Left lung (tissue), 10 donors: Measurements from ENCODE around the gene ERAP2. TPM values are rescaled to one million over a fixed set of nuclear protein-coding genes. Genes with fewer than 3 reads are reported as not detected.
A peak's percentile ranks its signal among the peaks of the same experiment; 100 is the strongest.

Source experiments
- ATAC-seq: fragments of 200-7000 bp; cut with Tn5 transposase; one replicate; pipeline ENCODE4 v1.9.1; 2020; ENCODE audit warnings: moderate library complexity
- DNase-seq, 4 donors: peaks; one replicate each; pipeline ENCODE4 v3.0.0-alpha.2; 2013 to 2020
- H3K27ac ChIP-seq, 2 donors: fragments of 200-600 bp; sonication (generic) in 1 of 2; one replicate each; pipeline versions ENCODE4 v1.5.0 to v1.8.0; 2020 to 2021
- H3K27me3 ChIP-seq, 2 donors: fragments of 200-600 bp; sonication (generic) in 1 of 2; one replicate each; pipeline versions ENCODE4 v1.5.0 to v1.8.0; 2020 to 2021
- H3K36me3 ChIP-seq, 2 donors: fragments of 200-600 bp; sonication (generic) in 1 of 2; one replicate each; pipeline versions ENCODE4 v1.5.0 to v1.8.0; 2020 to 2021
- H3K4me1 ChIP-seq, 2 donors: fragments of 200-600 bp; one replicate each; pipeline ENCODE4 v1.8.0; 2021
- H3K4me3 ChIP-seq, 2 donors: fragments of 200-600 bp; sonication (generic) in 1 of 2; one replicate each; pipeline versions ENCODE4 v1.5.0 to v1.8.0; 2020 to 2021; ENCODE audit warnings: mild to moderate bottlenecking in 1 of 2
- H3K9me3 ChIP-seq, 2 donors: fragments of 200-600 bp; sonication (generic) in 1 of 2; one replicate each; pipeline versions ENCODE4 v1.5.0 to v1.8.0; 2020 to 2021
- intact Hi-C, 2 donors: fragments of 100-400 bp; cut with DNase I; formaldehyde crosslinking; loops; one replicate each; pipeline versions ENCODE4 v1.11.2 to v1.14.2; 2022
- polyA plus RNA-seq, 6 donors: library from polyadenylated mRNA; unstranded; fragments of 120-200 nt; gene quantifications; one replicate each; pipeline ENCODE4 v1.2.1, GENCODE V29; 2013; ENCODE audit not compliant: insufficient read length in 6 of 6
- total RNA-seq, 2 donors: library from RNA; stranded (reverse); fragmentation: NEBNext Ultra II Directional; extraction: Animal tissue kit (Norgen Biotek cat#: 25700); gene quantifications; one replicate each; pipeline ENCODE4 v1.2.1, GENCODE V29; 2021
- TF ChIP-seq, protein P1 (sequence below), 2 donors: fragments of 200-600 bp; sonication (generic) in 1 of 2; IDR thresholded peaks; one replicate each; pipeline versions ENCODE4 v1.5.0 to v1.8.0; 2021; ENCODE audit warnings: antibody characterized with exemption in 2 of 2
- donor health status: DM: no; HTN: yes; CAD: no.
- donor health status: DM: no; HTN: no; CAD: no.

ERAP2 gene
- total and polyA plus RNA-seq, 8 donors = 17.0 to 40.6 (median 28.1) TPM

DNA sequence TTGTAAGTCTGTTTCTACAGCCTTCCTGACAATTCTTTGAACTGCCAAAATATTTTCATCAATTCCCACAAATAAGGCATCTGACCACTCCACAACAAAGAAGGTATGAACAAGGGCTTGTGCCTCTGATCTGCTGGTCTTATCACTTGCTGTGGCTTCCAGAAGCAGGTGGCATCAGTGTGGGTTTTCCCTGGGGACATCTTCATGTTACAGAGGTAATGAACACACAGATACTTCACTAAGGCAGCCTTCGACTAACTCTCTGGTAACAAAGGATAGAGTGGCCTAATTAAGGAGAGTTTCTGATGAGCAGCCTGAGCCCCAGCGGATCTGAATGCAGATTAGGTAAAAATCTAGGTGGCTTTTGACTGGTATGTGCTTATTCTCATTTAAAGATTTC is 15.2 kb upstream of the ERAP2 start:
- Histone ChIP-seq H3K36me3 (no peaks in the 10 kb centered on the region), H3K9me3 (no peaks in the 10 kb centered on the region), H3K4me1 (no peaks in the 10 kb centered on the region), H3K27me3 (no peaks in the 10 kb centered on the region), H3K4me3 (no peak overlapping the region), H3K27ac (no peak overlapping the region)
- intact Hi-C loops = no loop called here
- DNase-seq (no peak), ATAC-seq (no peak)
- TF ChIP-seq, protein P1, sequence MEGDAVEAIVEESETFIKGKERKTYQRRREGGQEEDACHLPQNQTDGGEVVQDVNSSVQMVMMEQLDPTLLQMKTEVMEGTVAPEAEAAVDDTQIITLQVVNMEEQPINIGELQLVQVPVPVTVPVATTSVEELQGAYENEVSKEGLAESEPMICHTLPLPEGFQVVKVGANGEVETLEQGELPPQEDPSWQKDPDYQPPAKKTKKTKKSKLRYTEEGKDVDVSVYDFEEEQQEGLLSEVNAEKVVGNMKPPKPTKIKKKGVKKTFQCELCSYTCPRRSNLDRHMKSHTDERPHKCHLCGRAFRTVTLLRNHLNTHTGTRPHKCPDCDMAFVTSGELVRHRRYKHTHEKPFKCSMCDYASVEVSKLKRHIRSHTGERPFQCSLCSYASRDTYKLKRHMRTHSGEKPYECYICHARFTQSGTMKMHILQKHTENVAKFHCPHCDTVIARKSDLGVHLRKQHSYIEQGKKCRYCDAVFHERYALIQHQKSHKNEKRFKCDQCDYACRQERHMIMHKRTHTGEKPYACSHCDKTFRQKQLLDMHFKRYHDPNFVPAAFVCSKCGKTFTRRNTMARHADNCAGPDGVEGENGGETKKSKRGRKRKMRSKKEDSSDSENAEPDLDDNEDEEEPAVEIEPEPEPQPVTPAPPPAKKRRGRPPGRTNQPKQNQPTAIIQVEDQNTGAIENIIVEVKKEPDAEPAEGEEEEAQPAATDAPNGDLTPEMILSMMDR (IDR thresholded peaks at IDR 0.05) = no peak

DNA sequence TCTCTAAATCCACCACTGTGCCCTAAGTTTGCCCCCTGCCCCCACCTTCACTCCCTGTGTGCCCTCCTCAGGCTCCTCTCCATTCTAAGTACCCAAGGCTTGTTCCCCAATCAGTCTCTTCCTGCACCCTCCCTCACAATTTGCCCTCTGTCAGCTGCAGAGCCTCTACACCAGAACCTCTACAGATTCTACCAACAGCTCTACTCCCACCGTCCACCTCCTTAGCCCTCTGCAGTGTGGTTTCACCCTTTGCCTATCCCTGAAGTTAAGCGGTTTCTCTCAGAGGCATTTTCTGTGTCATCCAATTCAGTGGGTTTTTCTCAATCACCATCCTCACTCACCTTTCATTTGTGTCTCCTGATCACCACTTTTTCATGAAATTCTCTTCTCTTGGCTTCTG is 13.2 kb upstream of the ERAP2 start:
- Histone ChIP-seq H3K36me3 (no peaks in the 10 kb centered on the region), H3K9me3 (no peaks in the 10 kb centered on the region), H3K27ac (no peak overlapping the region), H3K4me1 (no peaks in the 10 kb centered on the region), H3K27me3 (no peaks in the 10 kb centered on the region), H3K4me3 (no peak overlapping the region)
- intact Hi-C loops = no loop called here
- TF ChIP-seq, protein P1 (IDR thresholded peaks at IDR 0.05) = no peak
- no peak for DNase-seq
- no peak for ATAC-seq

DNA sequence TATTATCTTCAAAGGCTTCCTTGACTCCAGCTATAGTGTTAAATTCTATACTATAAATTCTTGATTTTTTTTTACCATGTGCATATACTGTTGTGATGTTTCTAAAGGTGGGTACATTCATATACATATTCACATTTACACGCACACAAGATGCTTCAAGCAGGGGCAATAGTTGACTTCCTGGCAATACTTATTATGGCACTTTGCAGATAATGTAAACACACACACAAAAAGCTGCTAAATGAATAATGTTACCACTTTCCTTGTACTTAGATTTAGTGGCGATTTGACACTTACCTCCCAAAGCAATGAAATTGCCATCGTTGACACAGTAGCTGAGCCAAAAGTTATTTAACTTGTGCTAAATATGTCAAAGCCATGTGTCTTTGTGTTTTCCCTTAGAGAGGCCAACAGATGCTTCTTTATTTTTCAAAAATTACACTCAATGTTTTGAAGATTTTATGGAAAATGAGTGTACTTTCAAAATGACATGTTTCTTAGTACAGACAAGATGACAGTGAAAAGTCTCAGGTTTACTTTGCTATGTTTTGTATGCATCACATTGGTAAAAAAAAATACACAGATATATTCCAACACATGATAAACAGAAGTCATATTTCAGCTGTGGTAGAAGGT is 12.2 kb upstream of the ERAP2 start:
- Histone ChIP-seq H3K27me3 (no peaks in the 10 kb centered on the region), H3K4me1 (no peaks in the 10 kb centered on the region), H3K9me3 (no peaks in the 10 kb centered on the region), H3K36me3 (no peaks in the 10 kb centered on the region), H3K4me3 (no peak overlapping the region), H3K27ac (no peak overlapping the region)
- TF ChIP-seq, protein P1 (IDR thresholded peaks at IDR 0.05) = no peak
- DNase-seq = no peak
- no peak for ATAC-seq
- intact Hi-C loops = no loop called here

DNA sequence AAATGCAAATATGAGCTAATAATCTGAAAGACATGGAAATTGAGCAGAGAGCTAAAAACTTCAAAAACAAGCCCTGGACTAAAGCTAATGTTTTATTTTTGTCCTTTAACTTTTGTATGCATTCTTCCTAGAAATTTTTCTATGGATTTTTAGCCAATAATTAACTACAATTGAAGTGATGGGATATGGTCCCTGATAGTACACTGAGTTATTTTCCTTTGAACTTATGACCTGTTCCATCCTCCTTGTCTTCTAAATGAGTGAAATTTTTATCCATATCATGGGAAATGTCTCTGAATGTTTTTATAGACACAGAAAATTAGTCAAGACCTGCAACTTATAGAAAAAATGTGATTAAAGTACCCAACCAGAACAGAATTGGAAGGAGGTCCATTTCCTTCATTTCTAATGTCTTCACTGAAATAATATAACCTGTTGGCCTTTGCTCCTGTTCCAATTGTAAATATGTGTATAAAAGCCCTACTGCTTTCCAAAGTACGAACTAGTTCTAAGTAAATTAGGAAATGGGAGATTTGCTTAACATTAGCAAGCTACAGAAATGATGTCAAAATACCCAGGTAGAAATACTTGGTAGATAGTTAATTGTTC is 11.3 kb upstream of the ERAP2 start:
- ATAC-seq = no peak
- intact Hi-C loops = no loop called here
- DNase-seq = no peak
- Histone ChIP-seq H3K27me3 (no peaks in the 10 kb centered on the region), H3K9me3 (no peaks in the 10 kb centered on the region), H3K36me3 (no peaks in the 10 kb centered on the region), H3K4me1 (no peaks in the 10 kb centered on the region), H3K4me3 (no peak overlapping the region), H3K27ac (no peak overlapping the region)
- TF ChIP-seq, protein P1 (IDR thresholded peaks at IDR 0.05) = no peak

DNA sequence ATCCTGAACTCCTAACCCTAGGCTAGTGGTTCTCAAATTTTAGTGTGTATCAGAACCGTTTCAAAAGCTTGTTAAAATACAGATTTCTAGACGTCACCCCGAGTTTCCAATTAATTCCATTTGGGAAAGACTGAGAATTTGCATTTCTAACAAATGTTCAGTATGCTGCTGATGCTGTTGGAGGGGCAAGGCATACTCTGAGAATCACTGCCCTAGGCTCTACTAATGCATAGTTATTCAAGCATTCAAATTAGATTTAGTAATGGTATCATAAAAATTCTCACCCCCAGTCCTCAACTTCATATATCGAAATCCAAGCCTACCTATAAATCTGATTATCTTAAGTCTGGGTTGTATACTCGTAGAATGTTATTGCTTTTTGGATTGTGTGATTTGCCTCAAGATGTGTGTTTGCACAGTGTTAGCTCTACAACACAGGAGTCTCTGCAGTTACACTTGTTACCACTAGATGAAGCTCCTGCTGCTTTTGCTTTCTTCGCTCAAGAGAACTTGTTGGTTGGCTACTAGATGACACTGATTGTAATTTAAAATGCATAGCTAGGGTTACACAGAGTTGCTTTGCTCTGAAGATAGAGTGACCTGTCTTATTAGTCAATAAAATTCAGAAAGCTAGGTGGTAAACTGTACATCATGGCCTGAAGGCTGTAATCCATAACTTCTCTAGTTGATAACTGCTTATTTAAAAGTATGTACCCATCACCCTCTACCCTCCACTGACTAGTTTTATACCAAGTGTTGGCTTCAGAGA is 7.5 kb upstream of the ERAP2 start:
- no peak overlapping the region for H3K4me3 ChIP-seq
- no peaks in the 10 kb centered on the region for H3K27me3 ChIP-seq
- ATAC-seq (peak; percentile 98), DNase-seq (peak in 1 of 4 donors; percentile 56)
- no peaks in the 10 kb centered on the region for H3K9me3 ChIP-seq
- no peaks in the 10 kb centered on the region for H3K4me1 ChIP-seq
- intact Hi-C loops = loop anchor here in 1 of 2 donors (2.0 kb wide), 1 partner anchor 292 kb away; no protein-coding TSS in a partner anchor
- no peak overlapping the region for H3K27ac ChIP-seq
- TF ChIP-seq, protein P1 (IDR thresholded peaks at IDR 0.05) = peak; percentile 81 to 92
- H3K36me3 ChIP-seq = no peaks in the 10 kb centered on the region
